Neutrophil (primary cell): ENCODE data around the gene DNAI1.

Experiments used
- H3K27ac ChIP-seq: fragments of 200-600 bp; sonication (generic); 2 replicates; pipeline ENCODE4 v1.5.1; 2016; ENCODE audit warnings: mild to moderate bottlenecking, moderate library complexity
- H3K27me3 ChIP-seq: fragments of 200-600 bp; sonication (generic); 2 replicates; pipeline ENCODE4 v1.6.0; 2016; ENCODE audit warnings: mild to moderate bottlenecking
- H3K36me3 ChIP-seq: fragments of 200-600 bp; sonication (generic); 2 replicates; pipeline ENCODE4 v1.5.1; 2017
- H3K4me1 ChIP-seq, 2 experiments: fragments of 200-600 bp in 1 of 2; sonication (generic) in 1 of 2; 1 replicate in 1 of 2; 2 replicates in 1 of 2; pipeline versions ENCODE4 v1.5.1 to v1.6.1; 2013 to 2016; ENCODE audit warnings: low read depth in 1 of 2, low read length in 1 of 2, mild to moderate bottlenecking in 1 of 2, moderate library complexity in 1 of 2; ENCODE audit not compliant: control insufficient read depth in 1 of 2, insufficient read depth in 1 of 2
- H3K4me3 ChIP-seq, 2 experiments: fragments of 200-600 bp in 1 of 2; sonication (generic) in 1 of 2; 1 replicate in 1 of 2; 2 replicates in 1 of 2; pipeline ENCODE4 v1.5.1; 2013 to 2016; ENCODE audit warnings: low read depth in 1 of 2, low read length in 1 of 2, mild to moderate bottlenecking in 1 of 2, moderate library complexity in 1 of 2
- H3K9me3 ChIP-seq: fragments of 200-600 bp; sonication (generic); 2 replicates; pipeline ENCODE4 v1.5.1; 2016
- CTCF ChIP-seq: fragments of 200-600 bp; sonication (generic); IDR thresholded peaks from 2 replicates; pipeline ENCODE4 v1.5.1; 2016; ENCODE audit warnings: antibody characterized with exemption

Gene DNAI1

GRCh38 chr9:34484678-34485077 is 26.1 kb downstream of the DNAI1 start:
- Histone ChIP-seq H3K4me1 (no peaks in the 10 kb centered on the region), H3K27me3 (peaks cover 54% of the 10 kb centered on the region), H3K36me3 (no peaks in the 10 kb centered on the region), H3K4me3 (no peak overlapping the region), H3K27ac (no peak overlapping the region), H3K9me3 (no peaks in the 10 kb centered on the region)
- TF ChIP-seq CTCF = no peak

GRCh38 chr9:34485822-34486221 is 27.2 kb downstream of the DNAI1 start:
- no peak overlapping the region for H3K4me3 ChIP-seq
- H3K9me3 ChIP-seq = no peaks in the 10 kb centered on the region
- no peak overlapping the region for H3K27ac ChIP-seq
- H3K36me3 ChIP-seq = no peaks in the 10 kb centered on the region
- TF ChIP-seq CTCF = no peak
- H3K4me1 ChIP-seq = no peaks in the 10 kb centered on the region
- H3K27me3 ChIP-seq = peaks cover 65% of the 10 kb centered on the region

GRCh38 chr9:34486572-34486971 is 28.0 kb downstream of the DNAI1 start:
- no peak overlapping the region for H3K4me3 ChIP-seq
- TF ChIP-seq CTCF = no peak
- peaks cover 67% of the 10 kb centered on the region for H3K27me3 ChIP-seq
- no peak overlapping the region for H3K27ac ChIP-seq
- H3K4me1 ChIP-seq = no peaks in the 10 kb centered on the region
- no peaks in the 10 kb centered on the region for H3K36me3 ChIP-seq
- no peaks in the 10 kb centered on the region for H3K9me3 ChIP-seq

- H3K27me3 ChIP-seq = peaks cover 66% of the 10 kb centered on the region
- no peaks in the 10 kb centered on the region for H3K4me1 ChIP-seq
- no peak overlapping the region for H3K27ac ChIP-seq
- no peaks in the 10 kb centered on the region for H3K9me3 ChIP-seq
- TF ChIP-seq CTCF = no peak
- H3K4me3 ChIP-seq = no peak overlapping the region
- no peaks in the 10 kb centered on the region for H3K36me3 ChIP-seq
Measured at GRCh38 chr9:34490360-34490759, 31.8 kb downstream of the DNAI1 start.

GRCh38 chr9:34490760-34491159 is 32.2 kb downstream of the DNAI1 start:
- H3K27ac ChIP-seq = no peak overlapping the region
- no peak for TF ChIP-seq CTCF
- H3K4me1 ChIP-seq = no peaks in the 10 kb centered on the region
- H3K9me3 ChIP-seq = no peaks in the 10 kb centered on the region
- no peak overlapping the region for H3K4me3 ChIP-seq
- no peaks in the 10 kb centered on the region for H3K36me3 ChIP-seq
- peaks cover 66% of the 10 kb centered on the region for H3K27me3 ChIP-seq

GRCh38 chr9:34491596-34491995 is 33.0 kb downstream of the DNAI1 start:
- H3K27ac ChIP-seq = no peak overlapping the region
- no peaks in the 10 kb centered on the region for H3K9me3 ChIP-seq
- H3K27me3 ChIP-seq = peaks cover 66% of the 10 kb centered on the region
- H3K4me1 ChIP-seq = no peaks in the 10 kb centered on the region
- no peaks in the 10 kb centered on the region for H3K36me3 ChIP-seq
- no peak for TF ChIP-seq CTCF
- H3K4me3 ChIP-seq = no peak overlapping the region
